IMR-90 (cell line): ENCODE results near the gene SLC17A9.

Experiments used
- CEBPB ChIP-seq: IDR thresholded peaks from 2 replicates; pipeline ENCODE4 v1.6.1; 2012; ENCODE audit warnings: low read depth, low read length, improper control_type of control experiment
- CTCF ChIP-seq: conservative IDR thresholded peaks from 2 replicates; pipeline ENCODE4 v1.5.1; 2012; ENCODE audit warnings: mild to moderate bottlenecking, low read depth, low read length, improper control_type of control experiment
- MAZ ChIP-seq: IDR thresholded peaks from 2 replicates; pipeline ENCODE4 v1.6.1; 2012; ENCODE audit warnings: low read depth, mild to moderate bottlenecking, low read length, improper control_type of control experiment, moderate library complexity, borderline replicate concordance
- SMC3 ChIP-seq: fragments of 150-350 bp; IDR thresholded peaks from 2 replicates; pipeline ENCODE4 v1.6.1; 2016; ENCODE audit warnings: low read depth, mild to moderate bottlenecking, antibody characterized with exemption, low read length, moderate library complexity
- USF2 ChIP-seq: fragments of 150-350 bp; IDR thresholded peaks from 2 replicates; pipeline ENCODE4 v1.6.1; 2017; ENCODE audit warnings: mild to moderate bottlenecking, antibody characterized with exemption, low read length, low read depth

- TF ChIP-seq CTCF (no peak), CEBPB (no peak), USF2 (no peak), SMC3 (no peak), MAZ (no peak)
Measured at GRCh38 chr20:62917720-62918119, 34.8 kb upstream of the SLC17A9 start.
